GM21619 (cell line): ENCODE data around the gene GRK6.
"Not testable (repeated sequence)": the region's sequence is repeated elsewhere in the genome, so short reads cannot be mapped to it uniquely, and the experiment has no call there.

Experiments used
- ATAC-seq: cut with Tn5 transposase; IDR thresholded peaks from one replicate; pipeline ENCODE4 v1.9.1; 2021; ENCODE audit not compliant: unreplicated experiment

The GRK6 gene

GRCh38 chr5:177483994-177484901, 57.8 kb downstream of the GRK6 start:
- ATAC-seq = no peak

GRCh38 chr5:177484902-177485549, 58.5 kb downstream of the GRK6 start:
- ATAC-seq = no peak

- not testable (repeated sequence) for ATAC-seq
Measured at GRCh38 chr5:177485753-177486152, 59.3 kb downstream of the GRK6 start.

GRCh38 chr5:177486256-177486655, 59.8 kb downstream of the GRK6 start:
- ATAC-seq = no peak

GRCh38 chr5:177487144-177487543, 60.7 kb downstream of the GRK6 start:
- ATAC-seq = no peak

GRCh38 chr5:177487975-177488374, 61.5 kb downstream of the GRK6 start:
- ATAC-seq = no peak

- no peak for ATAC-seq
Measured at GRCh38 chr5:177489119-177489716, 62.7 kb downstream of the GRK6 start.

GRCh38 chr5:177490311-177490991, 64.0 kb downstream of the GRK6 start:
- ATAC-seq = no peak

- no peak for ATAC-seq
Measured at GRCh38 chr5:177490992-177491391, 64.5 kb downstream of the GRK6 start.

- ATAC-seq = no peak
Measured at GRCh38 chr5:177491429-177491945, 65.0 kb downstream of the GRK6 start.

- ATAC-seq = no peak
Measured at GRCh38 chr5:177491983-177492746, 65.7 kb downstream of the GRK6 start.
